OCI-LY3 (cell line): ENCODE data around the gene TUBGCP6.

Experiments
- H2AFZ ChIP-seq: fragments of 200-600, 300-600 bp; shearing (Covaris generic); 2 replicates; pipeline ENCODE4 v1.6.0; 2014; ENCODE audit warnings: antibody characterized with exemption, low read depth, low read length
- H3K27ac ChIP-seq: fragments of 200-600, 300-600 bp; sonication (generic); 2 replicates; pipeline ENCODE4 v1.5.1; 2014; ENCODE audit warnings: mild to moderate bottlenecking, low read length, moderate library complexity, mixed read lengths
- H3K27me3 ChIP-seq: fragments of 200-600, 300-600 bp; sonication (generic); 2 replicates; pipeline ENCODE4 v1.6.1; 2014; ENCODE audit warnings: low read depth, low read length, mixed read lengths
- H3K36me3 ChIP-seq: fragments of 200-600, 300-600 bp; sonication (generic); replicated peaks from 2 replicates; pipeline ENCODE3; 2014; ENCODE audit warnings: low read depth, low read length, mixed read lengths
- H3K4me1 ChIP-seq: fragments of 300-600, 200-600 bp; sonication (generic); 2 replicates; pipeline ENCODE4 v1.6.1; 2014; ENCODE audit warnings: low read length, mixed read lengths
- H3K4me2 ChIP-seq: fragments of 200-600, 300-600 bp; sonication (generic); 2 replicates; pipeline ENCODE4 v1.6.1; 2014; ENCODE audit warnings: low read length, mixed read lengths
- H3K4me3 ChIP-seq: fragments of 300-600, 200-600 bp; sonication (generic); 2 replicates; pipeline ENCODE4 v1.5.1; 2014; ENCODE audit warnings: antibody characterized with exemption, mild to moderate bottlenecking, low read length, moderate library complexity
- H3K79me2 ChIP-seq: fragments of 300-600, 200-600 bp; shearing (Covaris generic); 2 replicates; pipeline ENCODE4 v1.6.1; 2014; ENCODE audit warnings: mild to moderate bottlenecking, low read length, mixed read lengths
- H3K9ac ChIP-seq: fragments of 300-600, 200-600 bp; shearing (Covaris generic); 2 replicates; pipeline ENCODE4 v1.6.0; 2014; ENCODE audit warnings: mild to moderate bottlenecking, low read length, moderate library complexity
- H3K9me3 ChIP-seq: fragments of 200-600, 300-600 bp; shearing (Covaris generic); 2 replicates; pipeline ENCODE4 v1.6.1; 2014; ENCODE audit warnings: low read length, mixed read lengths; ENCODE audit not compliant: insufficient read depth
- H4K20me1 ChIP-seq: fragments of 200-600, 300-600 bp; sonication (generic); 2 replicates; pipeline ENCODE4 v1.6.1; 2016; ENCODE audit warnings: low read length, mixed read lengths; ENCODE audit not compliant: insufficient read depth
- CTCF ChIP-seq: fragments of 200-600, 300-600 bp; sonication (generic); IDR thresholded peaks from 2 replicates; pipeline ENCODE4 v1.5.1; 2014; ENCODE audit warnings: antibody characterized with exemption, low read length, low read depth
- EZH2phosphoT487 ChIP-seq: fragments of 200-600 bp; shearing (Covaris generic); IDR thresholded peaks from 2 replicates; pipeline ENCODE4 v1.6.1; 2018; ENCODE audit warnings: antibody characterized with exemption, mixed run types, low read depth

Gene TUBGCP6

GRCh38 chr22:50286701-50287318 is 42.0 kb upstream of the TUBGCP6 start:
- Histone ChIP-seq H3K36me3 (no peaks in the 10 kb centered on the region), H3K4me2 (no peak overlapping the region), H2AFZ (no peak overlapping the region), H3K9me3 (no peaks in the 10 kb centered on the region), H4K20me1 (peaks cover 13% of the 10 kb centered on the region), H3K79me2 (peaks cover 7% of the 10 kb centered on the region; the same call in 1 of the 2 replicates), H3K4me1 (peaks cover 2% of the 10 kb centered on the region; the same call in 1 of the 2 replicates), H3K27ac (no peak overlapping the region), H3K27me3 (no peaks in the 10 kb centered on the region), H3K4me3 (no peak overlapping the region), H3K9ac (no peak overlapping the region)
- no peak for TF ChIP-seq EZH2phosphoT487
- TF ChIP-seq CTCF: no peak

- TF ChIP-seq EZH2phosphoT487 (no peak), CTCF (no peak)
- Histone ChIP-seq H3K4me3 (no peak overlapping the region), H3K4me2 (no peak overlapping the region), H3K79me2 (peaks cover 2% of the 10 kb centered on the region; the same call in 1 of the 2 replicates), H3K9ac (no peak overlapping the region), H3K4me1 (no peaks in the 10 kb centered on the region), H4K20me1 (peaks cover 8% of the 10 kb centered on the region), H3K27me3 (no peaks in the 10 kb centered on the region), H3K27ac (no peak overlapping the region), H3K9me3 (no peaks in the 10 kb centered on the region), H2AFZ (no peak overlapping the region), H3K36me3 (peaks cover under 1% of the 10 kb centered on the region)
Observed at GRCh38 chr22:50286275-50286674, 41.5 kb upstream of the TUBGCP6 start.

GRCh38 chr22:50285568-50286229 is 40.9 kb upstream of the TUBGCP6 start:
- Histone ChIP-seq H3K27me3 (no peaks in the 10 kb centered on the region), H3K4me1 (no peaks in the 10 kb centered on the region), H3K4me3 (no peak overlapping the region), H3K79me2 (no peaks in the 10 kb centered on the region; the same call in 1 of the 2 replicates), H2AFZ (no peak overlapping the region), H3K9ac (no peak overlapping the region), H3K4me2 (no peak overlapping the region), H3K27ac (no peak overlapping the region), H3K36me3 (peaks cover 3% of the 10 kb centered on the region), H4K20me1 (peaks cover 2% of the 10 kb centered on the region; the same call in 1 of the 2 replicates), H3K9me3 (no peaks in the 10 kb centered on the region)
- TF ChIP-seq CTCF (no peak), EZH2phosphoT487 (no peak)

GRCh38 chr22:50284479-50284878 is 39.7 kb upstream of the TUBGCP6 start:
- peaks cover 3% of the 10 kb centered on the region for H3K36me3 ChIP-seq
- H3K9me3 ChIP-seq: no peaks in the 10 kb centered on the region
- no peaks in the 10 kb centered on the region for H3K4me1 ChIP-seq
- no peak overlapping the region for H2AFZ ChIP-seq
- H4K20me1 ChIP-seq: no peaks in the 10 kb centered on the region
- no peaks in the 10 kb centered on the region for H3K27me3 ChIP-seq
- H3K4me3 ChIP-seq: no peak overlapping the region
- no peak for TF ChIP-seq CTCF
- TF ChIP-seq EZH2phosphoT487: no peak
- H3K79me2 ChIP-seq: no peaks in the 10 kb centered on the region; the same call in 1 of the 2 replicates
- H3K4me2 ChIP-seq: no peak overlapping the region
- no peak overlapping the region for H3K27ac ChIP-seq
- H3K9ac ChIP-seq: no peak overlapping the region
